Measurements from ENCODE around the gene CROCC2. TPM values are rescaled to one million over a fixed set of nuclear protein-coding genes. Genes with fewer than 3 reads are reported as not detected.

The CROCC2 gene
- polyA plus RNA-seq, 1 donor (not counting 4 experiments of a cell fraction or from before 2014, with no cell fraction given) = not detected

GRCh38 chr2:240961910-240962299 lies 55.8 kb downstream of the CROCC2 start:
- FAIRE-seq = no peak
- H3K4me3 ChIP-seq (ENCODE audit: control insufficient read depth in 2 of 3, extremely low read depth in 1 of 3, insufficient read depth in 2 of 3, low read depth in 1 of 3, low read length in 3 of 3) = no peak overlapping the region
- TF ChIP-seq EZH2 (IDR thresholded peaks at IDR 0.05; ENCODE audit: low read length) = no peak
- no peak for TF ChIP-seq CTCF (optimal IDR thresholded peaks at IDR 0.05 in 1 of 3, IDR thresholded peaks at IDR 0.05 in 1 of 3, conservative IDR thresholded peaks at IDR 0.05 in 1 of 3; ENCODE audit: extremely low read depth in 1 of 3, insufficient read depth in 2 of 3, low read length in 3 of 3)
- no peaks in the 10 kb centered on the region for H3K9me1 ChIP-seq (ENCODE audit: control insufficient read depth, extremely low read depth, insufficient read depth, low read length)
- no peaks in the 10 kb centered on the region for H4K20me1 ChIP-seq (ENCODE audit: control insufficient read depth, extremely low read depth, insufficient read depth, low read length)
- H3K9ac ChIP-seq (ENCODE audit: control insufficient read depth, extremely low read depth, insufficient read depth, low read length) = no peak overlapping the region
- H3K79me2 ChIP-seq (ENCODE audit: control insufficient read depth, insufficient read depth, low read length) = no peaks in the 10 kb centered on the region
- H3K4me1 ChIP-seq (ENCODE audit: control insufficient read depth, extremely low read depth, insufficient read depth, low read length) = no peaks in the 10 kb centered on the region
- H3K9me3 ChIP-seq (ENCODE audit: control insufficient read depth, low read depth, low read length) = no peaks in the 10 kb centered on the region
- dilution Hi-C loops (cut with MboI; ENCODE audit: extremely low pct_ligation_motif_present, low sequenced_read_pairs) = no loop called here
- no peak overlapping the region for H3K4me2 ChIP-seq (ENCODE audit: control insufficient read depth, extremely low read depth, insufficient read depth, low read depth, low read length)
- H3K27me3 ChIP-seq (ENCODE audit: control insufficient read depth, extremely low read depth, insufficient read depth, low read length) = peaks cover 8% of the 10 kb centered on the region
- H3K27ac ChIP-seq (ENCODE audit: control insufficient read depth, insufficient read depth, low read length) = no peak overlapping the region
- no peaks in the 10 kb centered on the region for H3K36me3 ChIP-seq (ENCODE audit: control insufficient read depth in 2 of 2, extremely low read depth in 1 of 2, insufficient read depth in 2 of 2, low read length in 2 of 2)
- H2AFZ ChIP-seq (ENCODE audit: control insufficient read depth, low read length) = no peak overlapping the region
- DNase-seq (ENCODE audit: low read depth, low spot score) = no peak

DNA sequence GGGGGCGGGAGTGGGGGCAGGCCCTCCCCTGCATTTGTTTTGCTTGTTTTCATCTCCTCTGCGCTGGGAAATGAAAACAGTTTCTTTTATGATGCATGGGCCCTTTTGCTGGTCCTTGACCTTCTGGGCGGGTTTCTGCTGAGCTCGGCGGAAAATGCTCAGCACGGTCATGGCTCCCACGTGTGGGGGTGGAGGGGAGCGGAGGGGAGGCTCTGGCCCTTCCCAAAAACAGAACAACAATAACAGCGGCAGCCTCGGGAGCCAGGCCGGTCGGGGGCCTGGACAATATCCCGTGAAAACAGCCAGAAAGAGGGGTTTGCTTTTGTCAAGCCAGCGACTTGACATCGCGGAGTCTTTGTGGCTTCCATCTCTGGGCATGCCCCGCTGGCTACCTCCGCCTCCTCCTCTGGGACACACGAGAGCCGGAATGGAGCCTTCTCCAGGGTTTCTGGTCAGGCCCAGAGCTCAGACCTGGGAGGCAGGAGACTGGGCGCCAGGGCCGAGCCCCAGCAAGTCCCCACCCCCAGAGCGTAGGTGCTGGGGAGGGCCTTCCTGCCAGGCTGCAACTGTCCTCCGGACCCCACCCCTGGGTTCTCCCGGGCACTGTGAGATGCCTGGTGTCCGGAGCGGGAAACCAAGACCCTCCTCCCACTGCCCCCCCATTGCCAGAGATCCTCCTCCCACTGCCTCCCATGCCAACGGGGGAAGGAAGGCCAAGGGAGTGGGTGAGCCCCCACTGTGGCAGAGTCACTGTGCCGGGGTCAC lies 56.3 kb downstream of the CROCC2 start:
- TF ChIP-seq CTCF (optimal IDR thresholded peaks at IDR 0.05 in 1 of 3, IDR thresholded peaks at IDR 0.05 in 1 of 3, conservative IDR thresholded peaks at IDR 0.05 in 1 of 3; ENCODE audit: extremely low read depth in 1 of 3, insufficient read depth in 2 of 3, low read length in 3 of 3) (no peak), EZH2 (IDR thresholded peaks at IDR 0.05; ENCODE audit: low read length) (no peak)
- H3K9ac ChIP-seq (ENCODE audit: control insufficient read depth, extremely low read depth, insufficient read depth, low read length) = no peak overlapping the region

More for the DNA sequence above, 56.3 kb downstream of the CROCC2 start:
- no peak overlapping the region for H3K27ac ChIP-seq (ENCODE audit: control insufficient read depth, insufficient read depth, low read length)
- H3K4me2 ChIP-seq (ENCODE audit: control insufficient read depth, extremely low read depth, insufficient read depth, low read depth, low read length) = no peak overlapping the region
- dilution Hi-C loops (cut with MboI; ENCODE audit: extremely low pct_ligation_motif_present, low sequenced_read_pairs) = no loop called here
- no peaks in the 10 kb centered on the region for H3K9me1 ChIP-seq (ENCODE audit: control insufficient read depth, extremely low read depth, insufficient read depth, low read length)
- no peaks in the 10 kb centered on the region for H3K4me1 ChIP-seq (ENCODE audit: control insufficient read depth, extremely low read depth, insufficient read depth, low read length)
- H3K9me3 ChIP-seq (ENCODE audit: control insufficient read depth, low read depth, low read length) = no peaks in the 10 kb centered on the region
- H3K79me2 ChIP-seq (ENCODE audit: control insufficient read depth, insufficient read depth, low read length) = no peaks in the 10 kb centered on the region
- no peak overlapping the region for H2AFZ ChIP-seq (ENCODE audit: control insufficient read depth, low read length)
- no peaks in the 10 kb centered on the region for H3K36me3 ChIP-seq (ENCODE audit: control insufficient read depth in 2 of 2, extremely low read depth in 1 of 2, insufficient read depth in 2 of 2, low read length in 2 of 2)
- DNase-seq (ENCODE audit: low read depth, low spot score) (no peak), FAIRE-seq (no peak)
- no peaks in the 10 kb centered on the region for H4K20me1 ChIP-seq (ENCODE audit: control insufficient read depth, extremely low read depth, insufficient read depth, low read length)
- H3K27me3 ChIP-seq (ENCODE audit: control insufficient read depth, extremely low read depth, insufficient read depth, low read length) = peaks cover 2% of the 10 kb centered on the region
- no peak overlapping the region for H3K4me3 ChIP-seq (ENCODE audit: control insufficient read depth in 2 of 3, extremely low read depth in 1 of 3, insufficient read depth in 2 of 3, low read depth in 1 of 3, low read length in 3 of 3)

Measured in keratinocyte (primary cell).